Hindlimb muscle (tissue), 1 donor: ENCODE data around the gene GLT1D1. TPM values are rescaled to one million over a fixed set of nuclear protein-coding genes. Genes with fewer than 3 reads are reported as not detected.
"Not testable (repeated sequence)": the region's sequence is repeated elsewhere in the genome, so short reads cannot be mapped to it uniquely, and the experiment has no call there.

Experiments
- DNase-seq: peaks from one replicate; pipeline ENCODE4 v3.0.0-alpha.2; 2013
- polyA plus RNA-seq: library from polyadenylated mRNA; unstranded; fragments of 120-200 nt; gene quantifications from one replicate; pipeline ENCODE4 v1.2.1, GENCODE V29; 2013; ENCODE audit not compliant: insufficient read length

The GLT1D1 gene
- polyA plus RNA-seq, 1 donor: 1.5 TPM

GRCh38 chr12:128820723-128821432 lies 32.4 kb upstream of the GLT1D1 start:
- no peak for DNase-seq

- DNase-seq: no peak
Measured at GRCh38 chr12:128823216-128823915, 29.9 kb upstream of the GLT1D1 start.

- DNase-seq: peak; percentile 93
Measured at GRCh38 chr12:128823916-128824839, 29.1 kb upstream of the GLT1D1 start, which contains the start of gene SLC15A4. Gene SLC15A4 (minus strand): TSS chr12:128823958. CDS start chr12:128823943, 15 bp downstream.

- no peak for DNase-seq
Measured at GRCh38 chr12:128825835-128826234, 27.4 kb upstream of the GLT1D1 start.

GRCh38 chr12:128827724-128828123 lies 25.6 kb upstream of the GLT1D1 start:
- DNase-seq: no peak

GRCh38 chr12:128829861-128830504 lies 23.3 kb upstream of the GLT1D1 start:
- no peak for DNase-seq

GRCh38 chr12:128830505-128830893 lies 22.8 kb upstream of the GLT1D1 start:
- no peak for DNase-seq

GRCh38 chr12:128833418-128833817 lies 19.9 kb upstream of the GLT1D1 start:
- DNase-seq: no peak

GRCh38 chr12:128839885-128840284 lies 13.4 kb upstream of the GLT1D1 start:
- not testable (repeated sequence) for DNase-seq

- DNase-seq: no peak
Measured at GRCh38 chr12:128840862-128841468, 12.3 kb upstream of the GLT1D1 start.

- no peak for DNase-seq
Measured at GRCh38 chr12:128842579-128842978, 10.7 kb upstream of the GLT1D1 start.

- no peak for DNase-seq
Measured at GRCh38 chr12:128843538-128843937, 9.7 kb upstream of the GLT1D1 start.

GRCh38 chr12:128844031-128844635 lies 9.1 kb upstream of the GLT1D1 start:
- DNase-seq: no peak

GRCh38 chr12:128846671-128847070 lies 6.6 kb upstream of the GLT1D1 start:
- not testable (repeated sequence) for DNase-seq

- no peak for DNase-seq
Measured at GRCh38 chr12:128848371-128848770, 4.9 kb upstream of the GLT1D1 start.

GRCh38 chr12:128849806-128850205 lies 3.5 kb upstream of the GLT1D1 start:
- not testable (repeated sequence) for DNase-seq

- no peak for DNase-seq
Measured at GRCh38 chr12:128850400-128850799, 2.9 kb upstream of the GLT1D1 start.

- not testable (repeated sequence) for DNase-seq
Measured at GRCh38 chr12:128851429-128851828, 1.8 kb upstream of the GLT1D1 start.

GRCh38 chr12:128852026-128852698 lies 1.1 kb upstream of the GLT1D1 start:
- DNase-seq: no peak

- no peak for DNase-seq
Measured at GRCh38 chr12:128853600-128854197, 421 bp downstream of the GLT1D1 start.
